H54 (cell line): Measurements from ENCODE around the gene ARAF.
"Not testable (repeated sequence)": the region's sequence is repeated elsewhere in the genome, so short reads cannot be mapped to it uniquely, and the experiment has no call there.

Experiments
- DNase-seq: peaks from one replicate; pipeline ENCODE4 v3.0.0; 2011; ENCODE audit warnings: low spot score, mixed read lengths; ENCODE audit not compliant: insufficient read length
- FAIRE-seq: peaks from 3 replicates; lab custom pipeline; 2011; peaks lifted over from hg19 to GRCh38; lab: Jason Lieb, UNC
- POLR2A ChIP-seq: IDR thresholded peaks from 2 replicates; pipeline ENCODE4 v1.6.1; 2011; ENCODE audit warnings: low read depth, mild to moderate bottlenecking, low read length

ARAF gene

DNA sequence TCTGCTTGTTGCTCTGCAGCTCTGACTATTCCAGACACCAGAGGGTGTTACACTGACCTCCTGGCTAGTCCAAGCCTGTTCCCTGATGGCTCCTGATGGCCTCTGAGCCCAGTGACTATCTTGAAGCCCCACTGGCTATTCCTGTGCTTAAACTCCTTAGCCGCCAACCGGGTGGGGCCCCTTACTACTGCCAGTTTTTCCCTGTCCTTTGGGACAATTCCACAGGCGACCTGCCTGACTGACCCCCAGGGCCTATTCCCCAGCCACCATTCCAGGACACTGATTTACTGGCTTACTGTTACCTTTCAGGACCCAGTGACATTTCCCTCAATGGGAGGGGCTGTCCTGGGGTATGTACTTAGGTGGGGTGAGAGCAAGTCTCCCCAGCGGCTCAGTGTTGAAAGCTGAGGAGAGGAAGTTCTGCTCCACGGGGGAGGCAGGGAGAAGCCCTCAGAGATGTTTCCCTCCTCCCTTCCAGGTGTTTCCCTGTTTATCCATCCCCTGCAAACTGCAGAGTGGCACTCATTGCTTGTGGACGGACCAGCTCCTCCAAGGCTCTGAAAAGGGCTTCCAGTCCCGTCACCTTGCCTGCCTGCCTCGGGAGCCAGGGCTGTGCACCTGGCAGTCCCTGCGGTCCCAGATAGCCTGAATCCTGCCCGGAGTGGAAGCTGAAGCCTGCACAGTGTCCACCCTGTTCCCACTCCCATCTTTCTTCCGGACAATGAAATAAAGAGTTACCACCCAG lies 25.2 kb downstream of the ARAF start:
- no peak for DNase-seq
- FAIRE-seq = no peak
- no peak for TF ChIP-seq POLR2A

DNA sequence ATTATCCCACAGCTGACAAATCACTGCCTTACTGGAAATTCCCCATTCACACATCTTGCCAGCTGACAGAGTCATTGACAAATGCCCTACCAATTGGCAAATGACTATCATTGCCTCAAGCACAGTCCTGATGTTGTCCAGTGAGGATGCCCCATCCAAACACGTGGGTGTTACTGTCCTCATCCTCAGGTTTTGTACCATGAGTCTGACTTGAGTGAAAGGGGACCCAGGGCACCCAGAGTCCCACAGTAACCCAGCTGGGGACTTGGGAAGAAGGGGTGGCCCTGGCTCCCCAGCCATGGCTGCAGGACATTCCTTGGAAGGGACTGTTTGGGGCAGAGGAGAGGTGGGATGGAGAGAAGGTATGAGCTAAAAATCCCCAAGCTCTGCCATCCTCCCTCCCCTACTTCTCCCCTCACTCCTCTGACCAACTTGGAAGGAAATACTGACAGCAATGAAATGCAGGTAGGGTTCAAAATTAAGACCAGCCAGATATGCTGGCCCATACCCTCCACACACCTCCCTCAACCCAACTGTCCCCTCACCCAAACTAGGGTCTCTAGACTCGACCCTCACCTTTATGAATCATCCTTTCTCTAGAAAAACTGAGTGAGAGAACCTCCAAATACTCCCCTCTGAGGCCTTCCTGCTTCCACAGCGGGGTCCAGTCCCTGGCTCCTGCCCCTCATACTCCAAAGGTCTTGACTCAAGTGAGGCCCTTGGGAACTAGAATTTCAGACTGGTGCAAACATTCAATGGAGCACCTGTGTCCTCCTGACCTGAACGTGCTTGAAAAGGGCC lies 26.3 kb downstream of the ARAF start:
- DNase-seq = no peak
- no peak for FAIRE-seq
- TF ChIP-seq POLR2A = no peak

DNA sequence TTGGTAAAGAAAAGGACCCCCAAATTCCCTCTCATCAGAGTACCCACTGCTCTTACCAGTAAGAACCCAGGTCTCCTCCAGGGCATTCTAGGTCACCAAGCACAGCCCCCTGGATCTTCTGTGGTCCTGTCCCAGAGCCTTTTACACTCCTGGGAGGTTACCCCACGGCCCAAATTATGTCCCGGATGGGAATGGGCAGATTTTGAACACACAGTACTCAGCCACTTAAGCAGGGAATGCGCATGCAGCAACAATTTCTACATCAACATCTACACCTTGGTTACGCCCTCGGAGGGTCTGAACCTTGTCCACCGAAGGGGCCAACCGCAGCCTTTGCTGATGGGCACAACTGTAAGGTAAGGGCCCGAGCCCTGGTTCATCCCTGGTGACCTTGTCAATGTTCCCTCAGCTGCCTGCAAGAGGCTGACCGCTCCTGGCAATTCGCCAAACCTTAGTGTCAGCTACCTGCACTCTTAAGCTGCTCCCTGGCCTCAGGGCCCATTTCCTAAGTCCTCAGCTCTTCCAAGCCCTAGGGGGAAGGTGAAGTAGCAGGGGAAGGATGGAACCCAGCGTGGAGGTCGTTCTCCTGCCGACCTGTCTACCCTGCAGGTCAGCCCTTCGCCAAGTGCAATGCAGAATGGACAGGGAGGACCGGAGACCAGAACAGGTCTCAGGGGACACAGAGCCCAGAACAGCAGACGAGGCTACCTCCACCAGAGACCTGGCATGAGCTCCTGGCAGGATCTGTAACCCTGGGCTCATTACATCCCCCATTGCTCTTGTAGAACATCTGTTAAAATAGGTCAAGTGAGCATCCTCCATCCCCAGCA lies 27.1 kb downstream of the ARAF start:
- DNase-seq = no peak
- no peak for FAIRE-seq
- TF ChIP-seq POLR2A = no peak

DNA sequence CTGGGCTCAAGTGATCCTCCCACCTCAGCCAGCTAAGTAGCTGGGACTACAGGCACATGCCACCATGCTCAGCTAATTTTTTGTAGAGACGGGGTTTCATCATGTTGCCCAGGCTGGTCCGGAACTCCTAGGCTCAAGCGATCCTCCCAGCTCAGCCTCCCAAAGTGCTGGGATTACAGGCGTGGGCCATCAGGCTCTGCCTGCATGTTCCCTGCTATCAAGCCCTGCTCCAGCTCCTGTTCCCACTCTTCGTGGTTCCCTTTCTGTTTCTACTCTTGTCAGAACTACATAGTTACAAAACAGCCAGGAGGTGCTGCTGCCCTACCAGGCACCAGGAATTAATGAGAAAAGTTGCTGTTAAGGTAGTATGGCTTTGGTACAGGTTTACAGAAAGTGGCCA lies 30.0 kb downstream of the ARAF start:
- DNase-seq (no peak), FAIRE-seq (no peak)
- TF ChIP-seq POLR2A = no peak

- no peak for TF ChIP-seq POLR2A
- FAIRE-seq (no peak), DNase-seq (no peak)
Observed at GRCh38 chrX:47593522-47593921, 32.5 kb downstream of the ARAF start.

GRCh38 chrX:47595716-47596251 lies 34.8 kb downstream of the ARAF start:
- DNase-seq = no peak
- TF ChIP-seq POLR2A = no peak

DNA sequence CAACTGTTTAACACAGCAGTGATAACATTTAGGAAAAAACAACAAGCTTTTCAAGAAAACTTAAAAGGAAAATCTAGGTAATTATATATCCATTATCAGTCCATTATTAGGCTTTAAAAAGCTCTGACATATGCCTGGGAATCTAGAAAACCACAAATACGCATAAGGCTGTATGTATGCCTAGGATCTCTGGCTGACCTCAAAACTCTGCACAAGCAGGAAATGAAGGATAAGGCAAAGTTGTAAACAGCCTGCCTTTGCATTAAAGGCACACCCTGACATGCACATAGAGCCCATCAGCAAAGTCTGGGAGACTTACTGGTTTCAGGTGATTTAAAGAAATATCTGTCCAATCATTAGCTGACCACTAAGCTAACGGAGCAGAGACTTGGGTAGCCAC lies 35.3 kb downstream of the ARAF start:
- DNase-seq (no peak), FAIRE-seq (no peak)
- no peak for TF ChIP-seq POLR2A

More at GRCh38 chrX:47595716-47596251, 34.8 kb downstream of the ARAF start:
- no peak for FAIRE-seq

DNA sequence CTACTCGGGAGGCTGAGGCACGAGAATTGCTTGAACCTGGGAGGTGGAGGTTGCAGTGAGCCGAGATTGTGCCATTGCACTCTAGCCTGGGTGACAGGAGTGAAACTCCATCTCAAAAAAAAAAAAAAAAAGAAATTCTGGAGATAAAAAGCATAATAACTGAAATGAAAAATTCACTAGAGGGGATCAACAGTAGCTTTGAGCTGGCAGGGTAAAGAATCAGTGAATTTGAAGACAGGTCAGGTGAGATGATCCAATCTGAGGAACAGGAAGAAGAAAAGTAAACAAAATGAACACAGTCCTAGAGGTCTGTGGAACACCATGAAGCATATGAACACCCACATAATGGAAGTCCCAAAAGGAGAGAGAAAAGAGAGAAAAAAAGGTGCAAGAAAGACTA lies 36.2 kb downstream of the ARAF start:
- DNase-seq (no peak), FAIRE-seq (no peak)
- TF ChIP-seq POLR2A = no peak

- FAIRE-seq, DNase-seq: not testable (repeated sequence)
Observed at GRCh38 chrX:47603125-47603524, 42.1 kb downstream of the ARAF start.

DNA sequence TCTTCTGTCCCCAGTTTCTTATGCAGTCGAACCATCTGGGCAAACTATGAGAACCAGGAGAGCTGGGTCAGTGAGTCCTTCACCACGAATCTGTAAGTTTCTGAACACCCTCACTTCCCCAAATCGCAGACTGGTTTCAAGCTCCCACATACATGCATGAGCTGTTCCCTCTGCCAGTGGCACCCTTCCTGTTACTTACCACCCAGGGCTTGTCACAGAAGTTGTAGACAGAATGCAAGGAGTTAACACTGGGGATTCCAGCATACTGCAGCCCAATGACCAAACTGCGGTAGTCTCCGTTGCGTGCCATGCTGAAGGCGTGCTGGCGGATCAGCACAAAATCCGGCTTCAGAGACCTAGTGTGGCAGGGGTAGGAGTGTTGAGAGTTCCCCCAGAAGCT lies 44.0 kb downstream of the ARAF start:
- no peak for FAIRE-seq

GRCh38 chrX:47607091-47607490 lies 46.1 kb downstream of the ARAF start:
- no peak for DNase-seq
- FAIRE-seq = no peak
- no peak for TF ChIP-seq POLR2A

More for the DNA sequence above, 44.0 kb downstream of the ARAF start:
- no peak for TF ChIP-seq POLR2A
- no peak for DNase-seq

DNA sequence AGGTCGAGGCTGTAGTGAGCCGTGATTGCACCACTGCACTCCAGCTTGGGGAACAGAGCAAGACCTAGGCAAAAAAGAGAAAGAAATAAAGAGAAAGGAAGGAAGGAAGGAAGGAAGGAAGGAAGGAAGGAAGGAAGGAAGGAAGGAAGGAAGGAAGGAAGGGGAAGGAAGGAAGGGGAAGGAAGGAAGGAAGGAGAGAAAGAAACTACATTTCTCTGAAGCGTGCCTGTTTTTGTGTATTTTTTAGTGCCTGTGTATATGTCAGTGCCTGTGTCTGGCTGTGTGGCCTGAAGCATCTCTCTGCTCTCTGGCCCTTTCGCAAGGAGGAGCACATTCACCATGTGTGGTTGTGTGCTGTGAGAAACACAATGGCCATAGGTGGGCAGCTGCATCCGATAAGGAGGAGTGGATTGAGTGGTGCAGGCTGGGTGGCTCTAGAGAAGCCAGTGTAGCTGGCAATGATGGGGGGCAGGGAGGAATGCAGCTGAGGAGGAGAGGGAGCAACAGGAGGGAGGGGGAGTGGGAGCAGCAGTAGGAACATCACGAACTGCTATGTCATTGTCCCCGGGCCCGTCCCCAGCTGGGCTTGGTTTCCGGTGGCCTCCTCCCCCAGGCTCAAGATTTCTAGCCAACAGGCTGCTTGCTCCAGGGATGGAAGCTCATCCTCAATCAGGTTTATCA lies 47.3 kb downstream of the ARAF start:
- DNase-seq = no peak
- FAIRE-seq = no peak
- no peak for TF ChIP-seq POLR2A

- FAIRE-seq (no peak), DNase-seq (no peak)
- TF ChIP-seq POLR2A = no peak
Observed at GRCh38 chrX:47610511-47610910, 49.5 kb downstream of the ARAF start.
